ENCODE data around the gene HDAC9. TPM values are rescaled to one million over a fixed set of nuclear protein-coding genes. Genes with fewer than 3 reads are reported as not detected.

Gene HDAC9
- total RNA-seq, 1 donor from 2014 or later: 28.6 TPM

GRCh38 chr7:18995270-18995671 is 499.7 kb downstream of the HDAC9 start:
- H3K9me3 Mint-ChIP-seq: peaks cover 4% of the 10 kb centered on the region
- Histone ChIP-seq H2AFZ (replicated peaks) (no peak overlapping the region), H3K4me1 (peaks cover 3% of the 10 kb centered on the region), H3K9me3 (ENCODE audit: low read depth) (no peaks in the 10 kb centered on the region), H3K36me3 (no peaks in the 10 kb centered on the region), H3F3A (ENCODE audit: low read depth) (no peaks in the 10 kb centered on the region), H3K27ac (no peak overlapping the region), H4K20me1 (ENCODE audit: low read depth) (no peaks in the 10 kb centered on the region), H3K27me3 (no peaks in the 10 kb centered on the region), H3K4me2 (no peak overlapping the region), H3K79me2 (ENCODE audit: low read depth) (no peaks in the 10 kb centered on the region), H3K9ac (no peak overlapping the region), H3K4me3 (no peak overlapping the region)
- H3K4me3 Mint-ChIP-seq: no peak overlapping the region
- TF ChIP-seq EZH2 (IDR thresholded peaks at IDR 0.05) (no peak), EZH2phosphoT487 (IDR thresholded peaks at IDR 0.05) (no peak), CTCF (IDR thresholded peaks at IDR 0.05) (no peak)
- H3K36me3 Mint-ChIP-seq: no peaks in the 10 kb centered on the region
- no peak overlapping the region for H3K27ac Mint-ChIP-seq
- peaks cover 4% of the 10 kb centered on the region for H3K4me1 Mint-ChIP-seq
- peaks cover 2% of the 10 kb centered on the region for H3K27me3 Mint-ChIP-seq (ENCODE audit: insufficient read depth, low read depth)
- no peak for DNase-seq (ENCODE audit: low spot score)

GRCh38 chr7:18995811-18996426 is 500.4 kb downstream of the HDAC9 start:
- TF ChIP-seq CTCF (IDR thresholded peaks at IDR 0.05): no peak
- no peak for TF ChIP-seq EZH2 (IDR thresholded peaks at IDR 0.05)
- TF ChIP-seq EZH2phosphoT487 (IDR thresholded peaks at IDR 0.05): no peak
- no peaks in the 10 kb centered on the region for H3K36me3 Mint-ChIP-seq
- H3K79me2 ChIP-seq (ENCODE audit: low read depth): no peaks in the 10 kb centered on the region
- H3K9me3 ChIP-seq (ENCODE audit: low read depth): no peaks in the 10 kb centered on the region
- H3K4me3 Mint-ChIP-seq: no peak overlapping the region
- no peak overlapping the region for H3K4me2 ChIP-seq
- H4K20me1 ChIP-seq (ENCODE audit: low read depth): no peaks in the 10 kb centered on the region
- no peak overlapping the region for H3K27ac Mint-ChIP-seq
- no peak overlapping the region for H3K9ac ChIP-seq
- peaks cover 3% of the 10 kb centered on the region for H3K4me1 ChIP-seq
- no peaks in the 10 kb centered on the region for H3K27me3 ChIP-seq
- no peak overlapping the region for H2AFZ ChIP-seq (replicated peaks)
- no peak overlapping the region for H3K27ac ChIP-seq
- no peaks in the 10 kb centered on the region for H3F3A ChIP-seq (ENCODE audit: low read depth)
- peaks cover 2% of the 10 kb centered on the region for H3K9me3 Mint-ChIP-seq
- DNase-seq (ENCODE audit: low spot score): no peak
- H3K36me3 ChIP-seq: no peaks in the 10 kb centered on the region
- H3K27me3 Mint-ChIP-seq (ENCODE audit: insufficient read depth, low read depth): peaks cover 2% of the 10 kb centered on the region
- H3K4me3 ChIP-seq: no peak overlapping the region
- H3K4me1 Mint-ChIP-seq: peaks cover 4% of the 10 kb centered on the region

- H3K9me3 ChIP-seq (ENCODE audit: low read depth): no peaks in the 10 kb centered on the region
- no peaks in the 10 kb centered on the region for H3K27me3 ChIP-seq
- no peak overlapping the region for H3K27ac Mint-ChIP-seq
- no peaks in the 10 kb centered on the region for H4K20me1 ChIP-seq (ENCODE audit: low read depth)
- no peaks in the 10 kb centered on the region for H3F3A ChIP-seq (ENCODE audit: low read depth)
- H3K36me3 ChIP-seq: no peaks in the 10 kb centered on the region
- DNase-seq (ENCODE audit: low spot score): no peak
- H3K4me2 ChIP-seq: no peak overlapping the region
- H3K9ac ChIP-seq: no peak overlapping the region
- H3K4me1 ChIP-seq: peaks cover 3% of the 10 kb centered on the region
- H3K27ac ChIP-seq: no peak overlapping the region
- H3K4me1 Mint-ChIP-seq: peaks cover 4% of the 10 kb centered on the region
- H3K9me3 Mint-ChIP-seq: no peaks in the 10 kb centered on the region
- H3K4me3 Mint-ChIP-seq: no peak overlapping the region
- no peaks in the 10 kb centered on the region for H3K36me3 Mint-ChIP-seq
- H3K27me3 Mint-ChIP-seq (ENCODE audit: insufficient read depth, low read depth): peaks cover 1% of the 10 kb centered on the region
- H2AFZ ChIP-seq (replicated peaks): no peak overlapping the region
- H3K4me3 ChIP-seq: no peak overlapping the region
- no peak for TF ChIP-seq CTCF (IDR thresholded peaks at IDR 0.05)
- no peak for TF ChIP-seq EZH2phosphoT487 (IDR thresholded peaks at IDR 0.05)
- TF ChIP-seq EZH2 (IDR thresholded peaks at IDR 0.05): no peak
- H3K79me2 ChIP-seq (ENCODE audit: low read depth): no peaks in the 10 kb centered on the region
These were observed 501.0 kb downstream of the HDAC9 start for GRCh38 chr7:18996583-18996982.
